ENCODE data around the gene TRIP10. TPM values are rescaled to one million over a fixed set of nuclear protein-coding genes. Genes with fewer than 3 reads are reported as not detected.

The TRIP10 gene
- total RNA-seq, 1 donor from 2014 or later: 31.2 TPM

GRCh38 chr19:6724631-6725492 lies 14.6 kb upstream of the TRIP10 start:
- no peak for DNase-seq (ENCODE audit: low read depth)
- Histone ChIP-seq H3K36me3 (ENCODE audit: control insufficient read depth, insufficient read depth, low read length) (no peaks in the 10 kb centered on the region), H3K27me3 (ENCODE audit: control insufficient read depth, insufficient read depth, low read length) (no peaks in the 10 kb centered on the region), H3K4me3 (ENCODE audit: low read depth, low read length) (no peak overlapping the region)
- TF ChIP-seq, protein P1, sequence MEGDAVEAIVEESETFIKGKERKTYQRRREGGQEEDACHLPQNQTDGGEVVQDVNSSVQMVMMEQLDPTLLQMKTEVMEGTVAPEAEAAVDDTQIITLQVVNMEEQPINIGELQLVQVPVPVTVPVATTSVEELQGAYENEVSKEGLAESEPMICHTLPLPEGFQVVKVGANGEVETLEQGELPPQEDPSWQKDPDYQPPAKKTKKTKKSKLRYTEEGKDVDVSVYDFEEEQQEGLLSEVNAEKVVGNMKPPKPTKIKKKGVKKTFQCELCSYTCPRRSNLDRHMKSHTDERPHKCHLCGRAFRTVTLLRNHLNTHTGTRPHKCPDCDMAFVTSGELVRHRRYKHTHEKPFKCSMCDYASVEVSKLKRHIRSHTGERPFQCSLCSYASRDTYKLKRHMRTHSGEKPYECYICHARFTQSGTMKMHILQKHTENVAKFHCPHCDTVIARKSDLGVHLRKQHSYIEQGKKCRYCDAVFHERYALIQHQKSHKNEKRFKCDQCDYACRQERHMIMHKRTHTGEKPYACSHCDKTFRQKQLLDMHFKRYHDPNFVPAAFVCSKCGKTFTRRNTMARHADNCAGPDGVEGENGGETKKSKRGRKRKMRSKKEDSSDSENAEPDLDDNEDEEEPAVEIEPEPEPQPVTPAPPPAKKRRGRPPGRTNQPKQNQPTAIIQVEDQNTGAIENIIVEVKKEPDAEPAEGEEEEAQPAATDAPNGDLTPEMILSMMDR (IDR thresholded peaks at IDR 0.05; ENCODE audit: insufficient read depth, low read length, poor library complexity, severe bottlenecking): no peak

- TF ChIP-seq, protein P1 (IDR thresholded peaks at IDR 0.05; ENCODE audit: insufficient read depth, low read length, poor library complexity, severe bottlenecking): no peak
- H3K27me3 ChIP-seq (ENCODE audit: control insufficient read depth, insufficient read depth, low read length): no peaks in the 10 kb centered on the region
- no peaks in the 10 kb centered on the region for H3K36me3 ChIP-seq (ENCODE audit: control insufficient read depth, insufficient read depth, low read length)
- H3K4me3 ChIP-seq (ENCODE audit: low read depth, low read length): no peak overlapping the region
- DNase-seq (ENCODE audit: low read depth): no peak
Measured at GRCh38 chr19:6725513-6726231, 13.8 kb upstream of the TRIP10 start.

- Histone ChIP-seq H3K4me3 (ENCODE audit: low read depth, low read length) (no peak overlapping the region), H3K27me3 (ENCODE audit: control insufficient read depth, insufficient read depth, low read length) (no peaks in the 10 kb centered on the region), H3K36me3 (ENCODE audit: control insufficient read depth, insufficient read depth, low read length) (peaks cover 1% of the 10 kb centered on the region)
- no peak for DNase-seq (ENCODE audit: low read depth)
- TF ChIP-seq, protein P1 (IDR thresholded peaks at IDR 0.05; ENCODE audit: insufficient read depth, low read length, poor library complexity, severe bottlenecking): no peak
Measured at GRCh38 chr19:6728346-6728745, 11.1 kb upstream of the TRIP10 start.

DNA sequence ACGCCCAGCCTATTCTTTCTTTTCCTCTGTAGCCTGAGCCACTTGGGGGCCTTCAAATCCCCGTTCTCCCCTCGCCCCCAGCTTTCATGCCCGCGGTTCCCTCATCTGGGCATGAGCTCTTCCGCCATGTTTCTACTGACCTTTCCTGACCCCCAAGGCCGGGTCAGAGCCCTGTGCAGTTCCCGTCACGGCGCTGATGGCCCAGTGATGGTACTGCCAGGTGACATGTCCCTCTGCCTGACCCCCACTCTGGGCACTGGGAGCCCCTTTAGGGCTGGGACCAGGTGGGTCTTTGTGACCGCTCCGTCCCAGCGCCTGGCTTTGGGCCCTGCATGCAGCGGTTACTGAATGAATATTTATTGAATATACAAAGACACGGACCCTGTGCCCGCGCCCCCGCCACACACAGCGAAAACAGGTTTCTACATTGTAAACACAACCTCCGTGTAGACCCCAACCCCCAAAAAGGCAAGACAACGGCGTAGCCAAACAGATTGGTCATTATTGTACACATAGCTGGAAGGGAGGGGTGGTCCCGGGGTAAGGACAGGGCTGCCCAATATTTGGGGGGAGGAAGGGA lies 9.8 kb upstream of the TRIP10 start:
- TF ChIP-seq, protein P1 (IDR thresholded peaks at IDR 0.05; ENCODE audit: insufficient read depth, low read length, poor library complexity, severe bottlenecking): no peak
- no peak overlapping the region for H3K4me3 ChIP-seq (ENCODE audit: low read depth, low read length)
- peaks cover 1% of the 10 kb centered on the region for H3K36me3 ChIP-seq (ENCODE audit: control insufficient read depth, insufficient read depth, low read length)
- H3K27me3 ChIP-seq (ENCODE audit: control insufficient read depth, insufficient read depth, low read length): no peaks in the 10 kb centered on the region
- DNase-seq (ENCODE audit: low read depth): no peak

DNA sequence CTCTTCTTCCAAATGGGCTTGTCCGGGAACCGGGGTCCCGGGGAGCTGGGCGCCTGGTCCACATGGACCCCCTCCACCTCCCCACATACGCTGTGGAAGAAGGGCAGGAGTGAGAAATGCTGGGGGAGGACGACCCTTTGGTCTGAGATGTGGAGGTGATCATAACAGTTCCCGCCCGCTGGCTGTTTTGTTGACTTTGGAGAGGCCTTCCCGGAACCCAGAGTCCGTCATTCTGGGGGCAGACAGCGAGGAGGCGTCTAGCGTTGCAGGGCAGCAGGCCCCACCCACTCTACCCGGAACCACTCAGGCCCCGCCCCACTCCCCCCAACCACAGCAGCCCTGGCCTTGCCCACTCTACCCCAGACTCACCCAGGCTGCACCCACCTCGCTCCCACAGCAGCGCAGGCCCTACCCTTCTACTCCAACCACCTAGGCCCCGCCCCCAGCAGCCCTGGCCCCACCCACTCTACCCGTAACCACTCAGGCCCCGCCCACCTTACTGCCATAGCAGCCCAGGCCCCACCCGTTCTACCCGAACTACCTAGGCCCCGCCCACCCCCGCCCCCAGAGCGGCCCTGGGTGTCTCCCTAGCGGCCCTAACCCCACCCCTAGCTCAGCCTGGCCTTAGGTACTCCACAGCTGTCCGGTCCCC lies 9.2 kb upstream of the TRIP10 start:
- H3K36me3 ChIP-seq (ENCODE audit: control insufficient read depth, insufficient read depth, low read length): peaks cover 1% of the 10 kb centered on the region
- no peak for DNase-seq (ENCODE audit: low read depth)
- H3K4me3 ChIP-seq (ENCODE audit: low read depth, low read length): no peak overlapping the region
- TF ChIP-seq, protein P1 (IDR thresholded peaks at IDR 0.05; ENCODE audit: insufficient read depth, low read length, poor library complexity, severe bottlenecking): no peak
- H3K27me3 ChIP-seq (ENCODE audit: control insufficient read depth, insufficient read depth, low read length): no peaks in the 10 kb centered on the region

Measured in kidney epithelial cell (primary cell).